HepG2 (cell line): ENCODE data around the gene CCSER1. TPM values are rescaled to one million over a fixed set of nuclear protein-coding genes. Genes with fewer than 3 reads are reported as not detected.
A peak's percentile ranks its signal among the peaks of the same experiment; 100 is the strongest.

Experiments used
- AGO1 ChIP-seq: fragments of 200-400 bp; formaldehyde crosslinking; IDR thresholded peaks from 2 replicates; pipeline ENCODE4 v1.6.1; 2017; ENCODE audit warnings: mild to moderate bottlenecking, low read depth, low read length, moderate library complexity; ENCODE audit not compliant: poor library complexity, severe bottlenecking
- AHDC1 ChIP-seq: sonication (generic); formaldehyde crosslinking; IDR thresholded peaks from 2 replicates; pipeline ENCODE4 v1.5.1; 2020; ENCODE audit warnings: mild to moderate bottlenecking, missing genetic modification reagents, borderline replicate concordance
- CEBPB ChIP-seq: IDR thresholded peaks from 2 replicates; pipeline ENCODE4 v1.6.1; 2011; ENCODE audit warnings: low read depth, low read length, improper control_type of control experiment, borderline replicate concordance
- FOSL1 ChIP-seq: sonication (generic); formaldehyde crosslinking; IDR thresholded peaks from 2 replicates; pipeline ENCODE4 v1.9.0; 2021; ENCODE audit warnings: missing genetic modification reagents, borderline replicate concordance
- FOSL2 ChIP-seq: sonication (generic); formaldehyde crosslinking; IDR thresholded peaks from 2 replicates; pipeline ENCODE4 v1.4.0; 2020; ENCODE audit warnings: missing genetic modification reagents
- HHEX ChIP-seq: IDR thresholded peaks from 2 replicates; pipeline ENCODE4 v1.6.1; 2016; ENCODE audit warnings: control low read depth
- RBAK ChIP-seq: sonication (generic); formaldehyde crosslinking; IDR thresholded peaks from 2 replicates; pipeline ENCODE4 v1.5.1; 2020; ENCODE audit warnings: mild to moderate bottlenecking, missing genetic modification reagents
- ZFP41 ChIP-seq: sonication (generic); formaldehyde crosslinking; IDR thresholded peaks from 2 replicates; pipeline ENCODE4 v1.4.0; 2020; ENCODE audit warnings: mild to moderate bottlenecking, missing genetic modification reagents, borderline replicate concordance
- ZNF75D ChIP-seq: sonication (generic); formaldehyde crosslinking; IDR thresholded peaks from 2 replicates; pipeline ENCODE4 v1.8.1; 2023; ENCODE audit warnings: missing genetic modification reagents, mild to moderate bottlenecking, borderline replicate concordance
- ZSCAN29 ChIP-seq: sonication (generic); formaldehyde crosslinking; conservative IDR thresholded peaks from 2 replicates; pipeline ENCODE4 v1.4.0; 2020; ENCODE audit warnings: mild to moderate bottlenecking, missing genetic modification reagents
- polyA plus RNA-seq, 8 experiments: library from polyadenylated mRNA; depleted of rRNA in 3 of 8; stranded (reverse) in 7 of 8; unstranded in 1 of 8; fragments of >200 nt; fragmentation: Illumina TruSeq in 4 of 8; extraction: Trizol in 4 of 8; gene quantifications; 2 replicates each; pipeline versions ENCODE4 v1.2.1 to v1.2.3, GENCODE V29; 2011 to 2016; ENCODE audit warnings: low read depth in 4 of 8, missing spikeins in 1 of 8, mixed read lengths in 1 of 8; ENCODE audit not compliant: insufficient read depth in 1 of 8
- total RNA-seq, 5 experiments: library from RNA; depleted of rRNA; stranded (reverse); fragments of >200 nt; fragmentation: Illumina TruSeq; extraction: Trizol; gene quantifications; 2 replicates each; pipeline ENCODE4 v1.2.3, GENCODE V29; 2016; ENCODE audit warnings: low read depth in 1 of 5
- TF ChIP-seq, protein P1 (sequence below): sonication (generic); formaldehyde crosslinking; IDR thresholded peaks from 2 replicates; pipeline ENCODE4 v1.5.0; 2020; ENCODE audit warnings: mild to moderate bottlenecking, missing genetic modification reagents, moderate library complexity
- TF ChIP-seq, protein P2 (sequence below): sonication (generic); formaldehyde crosslinking; IDR thresholded peaks from 2 replicates; pipeline ENCODE4 v1.5.0; 2020; ENCODE audit warnings: mild to moderate bottlenecking, missing genetic modification reagents, borderline replicate concordance
- TF ChIP-seq, protein P3 (sequence below): sonication (generic); formaldehyde crosslinking; IDR thresholded peaks from 2 replicates; pipeline ENCODE4 v1.4.0; 2020; ENCODE audit warnings: mild to moderate bottlenecking, low read depth, missing genetic modification reagents
- TF ChIP-seq, protein P4 (sequence below): sonication (generic); formaldehyde crosslinking; IDR thresholded peaks from 2 replicates; pipeline ENCODE4 v1.4.0; 2020; ENCODE audit warnings: missing genetic modification reagents, mild to moderate bottlenecking, borderline replicate concordance
- TF ChIP-seq, protein P5 (sequence below): sonication (generic); formaldehyde crosslinking; IDR thresholded peaks from 2 replicates; pipeline ENCODE4 v1.5.1; 2020; ENCODE audit warnings: mild to moderate bottlenecking, moderate library complexity, missing genetic modification reagents

Gene CCSER1
- total and polyA plus RNA-seq, 2 of the 13 experiments (the other 11 are each of a cell fraction or from before 2014, with no cell fraction given), result not detected

DNA sequence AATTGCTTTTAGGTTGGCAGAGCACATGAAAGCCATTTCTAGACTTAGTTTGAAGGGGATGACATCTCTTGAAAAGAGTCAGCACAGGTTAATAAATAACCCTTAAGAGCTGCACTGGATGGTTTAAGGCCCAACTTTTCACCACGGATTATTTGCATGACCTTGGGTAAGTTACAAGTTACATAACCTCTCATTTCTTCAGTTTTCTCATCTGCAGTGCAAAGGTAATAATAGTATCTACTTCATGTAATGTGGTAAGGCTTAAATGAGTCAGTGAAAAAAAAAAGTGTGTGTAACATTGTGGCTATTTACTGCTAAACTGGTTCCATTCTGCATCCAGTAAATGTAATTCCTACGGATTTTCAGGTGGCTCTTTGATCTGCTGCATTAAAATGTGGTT, 715.8 kb downstream of the CCSER1 start (continued):
- no peak for TF ChIP-seq ZSCAN29
- TF ChIP-seq HHEX (CRISPR knock-in tag), result no peak
- TF ChIP-seq FOSL2 (CRISPR knock-in tag), result peak; percentile 39; the same call in 1 of the 2 replicates
- TF ChIP-seq, protein P1, sequence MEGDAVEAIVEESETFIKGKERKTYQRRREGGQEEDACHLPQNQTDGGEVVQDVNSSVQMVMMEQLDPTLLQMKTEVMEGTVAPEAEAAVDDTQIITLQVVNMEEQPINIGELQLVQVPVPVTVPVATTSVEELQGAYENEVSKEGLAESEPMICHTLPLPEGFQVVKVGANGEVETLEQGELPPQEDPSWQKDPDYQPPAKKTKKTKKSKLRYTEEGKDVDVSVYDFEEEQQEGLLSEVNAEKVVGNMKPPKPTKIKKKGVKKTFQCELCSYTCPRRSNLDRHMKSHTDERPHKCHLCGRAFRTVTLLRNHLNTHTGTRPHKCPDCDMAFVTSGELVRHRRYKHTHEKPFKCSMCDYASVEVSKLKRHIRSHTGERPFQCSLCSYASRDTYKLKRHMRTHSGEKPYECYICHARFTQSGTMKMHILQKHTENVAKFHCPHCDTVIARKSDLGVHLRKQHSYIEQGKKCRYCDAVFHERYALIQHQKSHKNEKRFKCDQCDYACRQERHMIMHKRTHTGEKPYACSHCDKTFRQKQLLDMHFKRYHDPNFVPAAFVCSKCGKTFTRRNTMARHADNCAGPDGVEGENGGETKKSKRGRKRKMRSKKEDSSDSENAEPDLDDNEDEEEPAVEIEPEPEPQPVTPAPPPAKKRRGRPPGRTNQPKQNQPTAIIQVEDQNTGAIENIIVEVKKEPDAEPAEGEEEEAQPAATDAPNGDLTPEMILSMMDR (CRISPR knock-in tag), result no peak
- TF ChIP-seq AGO1, result no peak
- TF ChIP-seq ZNF75D, result no peak
- TF ChIP-seq, protein P2, sequence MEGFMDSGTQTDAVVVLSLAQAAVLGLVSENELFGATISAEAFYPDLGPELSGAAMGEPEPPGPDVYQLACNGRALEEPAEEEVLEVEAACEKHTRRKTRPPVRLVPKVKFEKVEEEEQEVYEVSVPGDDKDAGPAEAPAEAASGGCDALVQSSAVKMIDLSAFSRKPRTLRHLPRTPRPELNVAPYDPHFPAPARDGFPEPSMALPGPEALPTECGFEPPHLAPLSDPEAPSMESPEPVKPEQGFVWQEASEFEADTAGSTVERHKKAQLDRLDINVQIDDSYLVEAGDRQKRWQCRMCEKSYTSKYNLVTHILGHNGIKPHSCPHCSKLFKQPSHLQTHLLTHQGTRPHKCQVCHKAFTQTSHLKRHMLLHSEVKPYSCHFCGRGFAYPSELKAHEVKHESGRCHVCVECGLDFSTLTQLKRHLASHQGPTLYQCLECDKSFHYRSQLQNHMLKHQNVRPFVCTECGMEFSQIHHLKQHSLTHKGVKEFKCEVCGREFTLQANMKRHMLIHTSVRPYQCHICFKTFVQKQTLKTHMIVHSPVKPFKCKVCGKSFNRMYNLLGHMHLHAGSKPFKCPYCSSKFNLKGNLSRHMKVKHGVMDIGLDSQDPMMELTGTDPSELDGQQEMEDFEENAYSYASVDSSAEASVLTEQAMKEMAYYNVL (CRISPR knock-in tag), result no peak
- TF ChIP-seq, protein P3, sequence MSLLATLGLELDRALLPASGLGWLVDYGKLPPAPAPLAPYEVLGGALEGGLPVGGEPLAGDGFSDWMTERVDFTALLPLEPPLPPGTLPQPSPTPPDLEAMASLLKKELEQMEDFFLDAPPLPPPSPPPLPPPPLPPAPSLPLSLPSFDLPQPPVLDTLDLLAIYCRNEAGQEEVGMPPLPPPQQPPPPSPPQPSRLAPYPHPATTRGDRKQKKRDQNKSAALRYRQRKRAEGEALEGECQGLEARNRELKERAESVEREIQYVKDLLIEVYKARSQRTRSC (CRISPR knock-in tag), result no peak
- TF ChIP-seq RBAK (CRISPR knock-in tag), result no peak
- TF ChIP-seq AHDC1 (CRISPR knock-in tag), result peak; percentile 80; the same call in 1 of the 2 replicates
- peak; percentile 49; the same call in 1 of the 2 replicates for TF ChIP-seq CEBPB
- TF ChIP-seq, protein P4, sequence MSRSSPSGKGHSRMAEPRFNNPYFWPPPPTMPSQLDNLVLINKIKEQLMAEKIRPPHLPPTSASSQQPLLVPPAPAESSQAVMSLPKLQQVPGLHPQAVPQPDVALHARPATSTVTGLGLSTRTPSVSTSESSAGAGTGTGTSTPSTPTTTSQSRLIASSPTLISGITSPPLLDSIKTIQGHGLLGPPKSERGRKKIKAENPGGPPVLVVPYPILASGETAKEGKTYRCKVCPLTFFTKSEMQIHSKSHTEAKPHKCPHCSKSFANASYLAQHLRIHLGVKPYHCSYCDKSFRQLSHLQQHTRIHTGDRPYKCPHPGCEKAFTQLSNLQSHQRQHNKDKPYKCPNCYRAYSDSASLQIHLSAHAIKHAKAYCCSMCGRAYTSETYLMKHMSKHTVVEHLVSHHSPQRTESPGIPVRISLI (CRISPR knock-in tag), result peak; percentile 60; the same call in 1 of the 2 replicates
- TF ChIP-seq FOSL1 (CRISPR knock-in tag), result no peak
- TF ChIP-seq, protein P5, sequence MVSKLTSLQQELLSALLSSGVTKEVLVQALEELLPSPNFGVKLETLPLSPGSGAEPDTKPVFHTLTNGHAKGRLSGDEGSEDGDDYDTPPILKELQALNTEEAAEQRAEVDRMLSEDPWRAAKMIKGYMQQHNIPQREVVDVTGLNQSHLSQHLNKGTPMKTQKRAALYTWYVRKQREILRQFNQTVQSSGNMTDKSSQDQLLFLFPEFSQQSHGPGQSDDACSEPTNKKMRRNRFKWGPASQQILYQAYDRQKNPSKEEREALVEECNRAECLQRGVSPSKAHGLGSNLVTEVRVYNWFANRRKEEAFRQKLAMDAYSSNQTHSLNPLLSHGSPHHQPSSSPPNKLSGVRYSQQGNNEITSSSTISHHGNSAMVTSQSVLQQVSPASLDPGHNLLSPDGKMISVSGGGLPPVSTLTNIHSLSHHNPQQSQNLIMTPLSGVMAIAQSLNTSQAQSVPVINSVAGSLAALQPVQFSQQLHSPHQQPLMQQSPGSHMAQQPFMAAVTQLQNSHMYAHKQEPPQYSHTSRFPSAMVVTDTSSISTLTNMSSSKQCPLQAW (CRISPR knock-in tag), result peak; percentile 25; the same call in 1 of the 2 replicates
- no peak for TF ChIP-seq ZFP41 (CRISPR knock-in tag)
